Right lobe of liver (tissue), 6 donors: ENCODE data around the gene TTC7B. TPM values are rescaled to one million over a fixed set of nuclear protein-coding genes. Genes with fewer than 3 reads are reported as not detected.

Experiments
- ATAC-seq, 4 donors: fragments of 200-7000 bp; cut with Tn5 transposase; one replicate each; pipeline ENCODE4 v1.9.1; 2020; ENCODE audit warnings: mild to moderate bottlenecking in 4 of 4, moderate library complexity in 4 of 4
- DNase-seq, 3 donors: peaks; one replicate each; pipeline ENCODE4 v3.0.0-alpha.2; 2020
- H3K27ac ChIP-seq, 3 donors: fragments of 200-600 bp; one replicate each; pipeline ENCODE4 v1.8.0; 2022
- H3K27me3 ChIP-seq, 2 donors: fragments of 200-600 bp; one replicate each; pipeline ENCODE4 v1.8.0; 2022
- H3K36me3 ChIP-seq, 4 donors: fragments of 200-600 bp; sonication (generic) in 1 of 4; one replicate each; pipeline versions ENCODE4 v1.5.1 to v1.8.0; 2017 to 2022; ENCODE audit warnings: control low read depth in 1 of 4
- H3K4me1 ChIP-seq, 4 donors: fragments of 200-600 bp; sonication (generic) in 1 of 4; one replicate each; pipeline versions ENCODE4 v1.5.1 to v1.8.0; 2017 to 2022; ENCODE audit warnings: control low read depth in 1 of 4
- H3K4me3 ChIP-seq, 3 donors: fragments of 200-600 bp; one replicate each; pipeline ENCODE4 v1.8.0; 2022
- H3K9me3 ChIP-seq, 4 donors: fragments of 200-600 bp; sonication (generic) in 1 of 4; one replicate each; pipeline versions ENCODE4 v1.5.1 to v1.8.0; 2017 to 2022; ENCODE audit warnings: control low read depth in 1 of 4
- POLR2A ChIP-seq: fragments of 450-650 bp; IDR thresholded peaks from one replicate; pipeline ENCODE4 v1.6.1; 2017; ENCODE audit warnings: antibody characterized with exemption, mild to moderate bottlenecking
- WGBS: methylation state at CpG from one replicate; pipeline ENCODE4 v1.1.6; 2018; ENCODE audit warnings: low coverage, low lambda C conversion rate; ENCODE audit not compliant: insufficient coverage; ENCODE audit errors: missing lambda C conversion rate; 5-methylcytosine and 5-hydroxymethylcytosine counted together
- intact Hi-C, 2 donors: fragments of 100-400 bp; cut with DNase I; formaldehyde crosslinking; loops; one replicate each; pipeline versions ENCODE4 v1.11.2 to v1.14.1; 2022
- total RNA-seq, 6 experiments: library from RNA; depleted of rRNA in 2 of 6; stranded (reverse); fragments of >200 nt in 2 of 6; fragmentation: NEBNext Ultra II Directional in 3 of 6; extraction: Animal tissue kit (Norgen Biotek cat#: 25700) in 3 of 6; gene quantifications; one replicate each; pipeline versions ENCODE4 v1.1.0 to v1.2.4, GENCODE V29; 2016 to 2023
- TF ChIP-seq, protein P1 (sequence below), 4 donors: fragments of 200-600 bp in 3 of 4; fragments of 450-650 bp in 1 of 4; IDR thresholded peaks; one replicate each; pipeline versions ENCODE4 v1.5.1 to v1.8.0; 2016 to 2022; ENCODE audit warnings: antibody characterized with exemption in 4 of 4, mild to moderate bottlenecking in 2 of 4
- donor health status: DM: no; HTN: yes; CAD: no.
- donor health status: DM: no; HTN: no; CAD: no.
- donor health status: DM: no; HTN: no; CAD: no.
- donor health status: DM: no; HTN: yes; CAD: no.
- donor health status: DM: no; HTN: yes; CAD: no.

TTC7B gene
- total RNA-seq, 6 experiments from 2014 or later = 18.4 to 56.1 (median 37.5) TPM

DNA sequence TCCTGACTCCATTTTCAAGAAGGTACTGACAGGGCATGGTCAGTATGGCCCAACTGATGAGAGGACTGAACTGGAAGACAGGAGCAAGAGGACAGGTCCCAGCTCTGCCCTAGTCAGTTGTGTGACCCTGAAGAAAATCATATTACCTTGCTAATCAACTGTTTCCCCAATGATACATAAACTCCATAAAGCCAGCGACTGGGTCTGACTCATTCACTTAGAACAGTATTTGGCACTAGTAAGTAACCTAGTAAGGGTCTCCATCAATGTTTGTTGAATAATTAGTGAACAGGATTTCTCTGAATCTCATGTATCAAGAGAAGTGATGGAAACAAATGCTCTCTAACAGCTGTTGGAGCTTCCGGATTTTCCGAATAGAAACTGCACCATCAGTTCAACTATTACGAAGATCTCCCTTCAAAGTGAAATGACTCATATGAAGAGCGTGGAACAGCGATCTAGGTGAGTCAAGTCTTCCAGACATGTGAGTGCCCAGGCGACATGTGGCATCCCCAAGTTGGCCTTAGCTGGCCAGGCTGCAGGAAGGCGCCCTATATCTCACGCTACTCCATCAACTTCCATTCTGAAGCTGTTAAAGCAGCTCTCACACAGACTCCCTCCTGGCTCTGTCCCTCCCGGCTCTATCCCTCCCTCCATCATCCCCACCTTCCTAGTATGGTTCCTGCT, 94.5 kb downstream of the TTC7B start:
- H3K4me1 ChIP-seq = no peaks in the 10 kb centered on the region
- H3K4me3 ChIP-seq = no peak overlapping the region
- intact Hi-C loops = no loop called here
- H3K9me3 ChIP-seq = no peaks in the 10 kb centered on the region
- TF ChIP-seq, protein P1, sequence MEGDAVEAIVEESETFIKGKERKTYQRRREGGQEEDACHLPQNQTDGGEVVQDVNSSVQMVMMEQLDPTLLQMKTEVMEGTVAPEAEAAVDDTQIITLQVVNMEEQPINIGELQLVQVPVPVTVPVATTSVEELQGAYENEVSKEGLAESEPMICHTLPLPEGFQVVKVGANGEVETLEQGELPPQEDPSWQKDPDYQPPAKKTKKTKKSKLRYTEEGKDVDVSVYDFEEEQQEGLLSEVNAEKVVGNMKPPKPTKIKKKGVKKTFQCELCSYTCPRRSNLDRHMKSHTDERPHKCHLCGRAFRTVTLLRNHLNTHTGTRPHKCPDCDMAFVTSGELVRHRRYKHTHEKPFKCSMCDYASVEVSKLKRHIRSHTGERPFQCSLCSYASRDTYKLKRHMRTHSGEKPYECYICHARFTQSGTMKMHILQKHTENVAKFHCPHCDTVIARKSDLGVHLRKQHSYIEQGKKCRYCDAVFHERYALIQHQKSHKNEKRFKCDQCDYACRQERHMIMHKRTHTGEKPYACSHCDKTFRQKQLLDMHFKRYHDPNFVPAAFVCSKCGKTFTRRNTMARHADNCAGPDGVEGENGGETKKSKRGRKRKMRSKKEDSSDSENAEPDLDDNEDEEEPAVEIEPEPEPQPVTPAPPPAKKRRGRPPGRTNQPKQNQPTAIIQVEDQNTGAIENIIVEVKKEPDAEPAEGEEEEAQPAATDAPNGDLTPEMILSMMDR (IDR thresholded peaks at IDR 0.05) = no peak
- no peak for TF ChIP-seq POLR2A
- no peak overlapping the region for H3K27ac ChIP-seq
- ATAC-seq = no peak
- peak in 1 of 3 donors; percentile 24 for DNase-seq
- WGBS = 94% methylated on average over 7 of the region's 10 CpGs
- no peaks in the 10 kb centered on the region for H3K36me3 ChIP-seq
- H3K27me3 ChIP-seq = no peaks in the 10 kb centered on the region

DNA sequence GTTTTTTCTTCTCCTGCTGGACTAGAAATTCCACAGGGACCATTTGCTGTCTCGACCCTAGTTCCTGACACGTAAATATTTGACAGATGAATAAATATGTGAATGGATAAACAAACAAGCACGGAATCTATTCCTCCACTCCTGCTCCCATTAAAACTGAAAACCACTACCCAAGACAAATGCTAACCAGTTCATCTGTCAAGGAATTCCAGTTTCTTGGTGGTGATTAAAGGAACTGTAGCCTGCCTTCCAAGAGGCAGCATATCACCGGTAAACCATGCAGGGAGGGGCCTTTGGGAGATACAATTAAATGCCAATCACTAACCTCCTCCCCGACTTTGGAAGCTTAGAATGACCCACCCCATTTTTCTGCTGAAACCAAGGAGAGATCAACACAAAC, 95.4 kb downstream of the TTC7B start:
- H3K9me3 ChIP-seq = no peaks in the 10 kb centered on the region
- no peaks in the 10 kb centered on the region for H3K4me1 ChIP-seq
- H3K27me3 ChIP-seq = no peaks in the 10 kb centered on the region
- TF ChIP-seq, protein P1 (IDR thresholded peaks at IDR 0.05) = no peak
- TF ChIP-seq POLR2A = no peak
- intact Hi-C loops = no loop called here
- WGBS = 31% methylated on average over 4 of the region's 5 CpGs
- no peak overlapping the region for H3K4me3 ChIP-seq
- H3K36me3 ChIP-seq = no peaks in the 10 kb centered on the region
- H3K27ac ChIP-seq = no peak overlapping the region
- DNase-seq (peak in 1 of 3 donors; percentile 5), ATAC-seq (no peak)

DNA sequence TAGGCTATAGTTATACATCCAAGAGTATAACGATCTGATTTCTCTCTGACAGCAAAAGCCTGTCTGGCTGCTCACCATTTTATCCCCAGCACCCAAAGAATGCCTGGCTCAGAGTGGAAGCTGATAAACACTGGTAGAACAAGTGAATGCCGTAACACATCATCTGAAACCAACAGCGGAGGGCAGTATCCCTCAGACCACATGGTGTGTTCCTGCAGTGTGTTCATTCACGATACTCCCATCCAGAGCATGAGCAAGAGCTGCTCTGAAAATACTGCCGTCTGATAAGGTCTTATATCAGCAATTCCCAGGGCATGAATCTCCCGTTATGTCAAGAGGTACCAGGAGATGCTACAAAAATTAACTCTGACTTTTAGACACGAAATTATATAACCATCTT, 95.9 kb downstream of the TTC7B start:
- intact Hi-C loops = no loop called here

DNA sequence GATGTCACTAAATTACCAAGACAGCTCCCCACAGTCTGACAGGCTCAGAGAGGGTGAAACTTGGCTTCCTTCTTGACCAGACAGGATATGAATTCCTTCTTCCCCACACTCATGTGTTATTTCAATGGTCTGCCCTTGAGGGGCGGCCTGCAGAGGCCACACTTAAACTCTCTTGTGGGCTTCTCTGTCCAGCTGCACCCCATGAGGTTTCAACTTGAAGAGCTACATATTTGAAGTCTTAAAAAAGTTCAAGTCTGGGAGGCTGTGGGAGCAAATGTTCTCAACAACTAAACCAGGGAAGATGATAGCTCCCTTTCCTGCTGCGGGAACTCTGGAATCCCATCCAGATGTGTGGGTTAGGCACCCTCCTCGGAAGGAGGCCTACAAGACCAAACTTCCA, 98.3 kb downstream of the TTC7B start:
- Histone ChIP-seq H3K4me1 (no peaks in the 10 kb centered on the region), H3K36me3 (no peaks in the 10 kb centered on the region), H3K27ac (no peak overlapping the region), H3K27me3 (no peaks in the 10 kb centered on the region), H3K9me3 (no peaks in the 10 kb centered on the region), H3K4me3 (no peak overlapping the region)
- no peak for TF ChIP-seq POLR2A
- TF ChIP-seq, protein P1 (IDR thresholded peaks at IDR 0.05) = no peak
- DNase-seq (no peak), ATAC-seq (no peak)
- intact Hi-C loops = no loop called here
- WGBS = 66% methylated on average over 3 of the region's 3 CpGs

More for the DNA sequence above, 95.9 kb downstream of the TTC7B start:
- Histone ChIP-seq H3K9me3 (no peaks in the 10 kb centered on the region), H3K27me3 (no peaks in the 10 kb centered on the region), H3K4me1 (no peaks in the 10 kb centered on the region), H3K4me3 (no peak overlapping the region), H3K36me3 (no peaks in the 10 kb centered on the region), H3K27ac (no peak overlapping the region)
- TF ChIP-seq, protein P1 (IDR thresholded peaks at IDR 0.05) = no peak
- TF ChIP-seq POLR2A = no peak
- no peak for DNase-seq
- ATAC-seq = peak in 1 of 4 donors; percentile 34
- 70% methylated on average over 5 of the region's 7 CpGs for WGBS
